Measurements from ENCODE around the gene RSBN1L.

The RSBN1L gene

DNA sequence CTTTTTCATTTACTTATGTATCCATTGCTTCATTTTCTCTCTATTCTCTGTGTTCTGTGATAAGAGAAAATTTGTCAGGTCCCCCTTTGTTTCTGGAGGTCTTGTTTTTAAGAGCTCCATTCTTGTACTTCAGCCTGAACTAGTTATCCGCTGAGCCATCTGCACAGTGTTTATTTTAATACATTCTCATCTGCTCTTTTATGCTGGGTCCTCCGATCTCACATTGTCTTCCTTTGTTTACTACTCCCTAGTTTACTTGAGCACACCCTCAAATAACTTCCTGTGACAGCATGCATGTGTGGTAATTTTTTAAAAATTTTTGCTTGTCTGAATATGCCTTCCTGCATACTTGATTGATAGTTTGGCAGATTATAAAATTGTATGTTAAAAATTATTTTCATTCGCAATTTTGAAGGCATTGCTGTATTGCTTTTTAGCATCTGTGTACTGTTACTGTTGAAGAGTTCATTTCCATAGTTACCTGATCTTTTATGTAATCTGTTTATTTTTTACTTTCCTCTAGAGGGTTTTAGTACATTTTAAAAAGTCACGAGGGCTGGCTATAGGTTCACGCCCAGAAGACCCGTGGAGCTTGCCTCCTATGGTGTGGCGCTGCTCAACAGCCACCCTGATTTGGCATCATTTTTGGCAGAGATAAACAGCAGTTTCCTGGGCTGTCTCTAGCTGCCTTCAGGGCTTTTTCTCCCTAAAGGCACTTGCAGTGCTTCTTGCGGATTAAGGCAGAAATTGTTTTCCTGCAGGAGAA is 31.9 kb downstream of the RSBN1L start:
- no peak for DNase-seq (ENCODE audit: low read depth in 2 of 2, low spot score in 1 of 2)

DNA sequence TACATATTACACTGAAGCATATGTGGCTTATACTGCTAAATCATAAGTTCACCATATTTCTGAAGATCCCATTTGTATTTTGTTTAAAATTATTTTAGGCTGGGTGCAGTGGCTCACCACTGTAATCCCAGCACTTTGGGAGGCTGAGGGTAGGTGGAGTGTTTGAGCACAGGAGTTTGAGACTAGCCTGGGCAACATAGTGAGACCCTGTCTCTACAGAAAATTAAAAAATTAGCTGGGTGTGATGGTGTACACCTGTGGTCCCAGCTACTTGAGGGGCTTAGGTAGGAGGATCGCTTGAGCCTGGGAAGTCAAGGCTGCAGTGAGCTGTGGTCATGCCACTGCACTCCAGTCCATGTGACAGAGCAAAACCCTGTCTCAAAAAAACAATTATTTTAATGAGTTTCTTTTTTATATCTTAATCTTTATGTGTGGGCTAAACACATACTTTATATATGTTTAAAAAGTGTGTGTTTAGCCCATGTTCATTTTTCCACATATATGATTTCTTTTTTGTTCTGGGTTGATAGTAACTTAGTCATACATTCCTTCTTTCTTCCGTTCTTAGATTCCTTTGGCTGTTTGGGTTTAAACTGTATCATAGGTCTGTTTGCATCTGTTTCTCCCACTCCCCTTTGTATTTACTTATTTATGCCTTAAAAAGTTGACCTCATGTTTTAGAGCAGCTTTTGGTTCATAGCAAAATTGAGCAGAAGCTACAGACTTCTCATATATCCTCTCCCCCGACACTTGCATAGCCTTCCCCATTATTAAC is 33.5 kb downstream of the RSBN1L start:
- no peak for DNase-seq (ENCODE audit: low read depth in 2 of 2, low spot score in 1 of 2)

DNA sequence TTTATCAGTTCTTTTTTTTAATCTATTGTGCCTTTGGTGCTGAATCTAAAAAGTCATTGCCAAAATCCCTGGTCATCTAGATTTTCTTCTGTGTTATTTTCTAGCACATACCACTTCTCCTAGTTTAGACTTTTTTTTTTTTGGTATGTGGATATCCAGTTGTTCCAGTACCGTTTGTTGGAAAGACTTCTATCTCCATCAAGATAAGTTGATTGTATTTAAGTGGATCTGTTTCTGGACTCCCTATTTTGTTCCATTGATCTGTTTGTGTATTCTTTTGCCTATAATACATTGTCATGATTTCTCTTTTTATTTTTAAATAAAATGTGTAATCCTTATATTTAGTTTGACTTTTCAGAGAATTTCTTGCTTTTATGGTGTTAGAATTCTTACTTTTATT is 35.5 kb downstream of the RSBN1L start:
- DNase-seq (ENCODE audit: low read depth in 2 of 2, low spot score in 1 of 2) = no peak

DNA sequence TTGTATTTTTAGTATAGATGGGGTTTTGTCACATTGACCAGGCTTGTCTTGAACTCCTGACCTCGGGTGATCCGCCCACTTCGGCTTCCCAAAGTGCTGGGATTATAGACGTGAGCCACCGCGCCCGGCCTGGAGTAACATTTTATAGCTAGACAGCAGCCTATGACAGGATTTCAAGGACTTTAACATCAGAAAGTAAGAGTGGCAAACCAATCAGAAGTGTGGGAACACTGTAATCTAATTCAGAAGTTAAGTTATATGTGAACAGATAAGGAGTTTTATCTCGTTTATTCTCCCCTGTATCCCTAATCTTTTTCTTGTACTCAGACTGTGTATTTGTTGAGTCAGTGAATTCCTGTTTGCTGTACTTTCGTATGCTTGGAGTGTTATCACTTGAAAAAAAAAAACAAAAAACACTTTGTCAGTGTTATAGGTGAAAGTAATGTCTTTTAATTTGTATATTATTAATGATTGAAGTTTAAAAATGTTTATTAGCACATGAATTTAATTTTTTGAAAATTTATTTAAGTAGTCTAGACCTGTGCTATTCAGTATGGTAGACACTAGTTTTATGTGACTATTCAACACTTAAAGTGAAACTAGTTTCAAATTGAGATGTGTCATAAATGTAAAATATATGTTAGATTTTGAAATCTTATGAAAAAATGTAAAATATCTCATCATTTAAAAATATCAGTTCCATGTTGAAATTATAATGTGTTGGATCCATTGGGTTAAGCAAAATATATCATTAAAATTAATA is 38.6 kb downstream of the RSBN1L start:
- no peak for DNase-seq (ENCODE audit: low read depth in 2 of 2, low spot score in 1 of 2)

DNA sequence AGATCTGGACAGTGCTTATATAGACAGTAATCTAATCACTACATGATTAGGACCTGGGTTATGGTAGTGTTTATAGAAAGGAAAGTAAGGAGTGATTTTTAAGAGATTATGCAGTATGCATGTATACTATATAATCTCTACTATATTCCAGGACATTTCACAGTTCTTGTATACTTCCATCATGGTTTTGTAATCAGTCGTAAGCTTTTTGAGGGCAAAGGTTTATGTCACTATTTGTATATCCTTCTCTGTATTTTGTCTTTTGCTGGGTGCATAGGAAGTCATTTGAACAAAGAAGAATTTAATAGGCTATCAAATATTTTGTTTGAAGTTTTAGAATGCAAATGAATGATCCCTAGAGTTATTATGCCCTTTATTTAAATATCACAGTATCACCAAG is 39.2 kb downstream of the RSBN1L start:
- no peak for DNase-seq (ENCODE audit: low read depth in 2 of 2, low spot score in 1 of 2)

DNA sequence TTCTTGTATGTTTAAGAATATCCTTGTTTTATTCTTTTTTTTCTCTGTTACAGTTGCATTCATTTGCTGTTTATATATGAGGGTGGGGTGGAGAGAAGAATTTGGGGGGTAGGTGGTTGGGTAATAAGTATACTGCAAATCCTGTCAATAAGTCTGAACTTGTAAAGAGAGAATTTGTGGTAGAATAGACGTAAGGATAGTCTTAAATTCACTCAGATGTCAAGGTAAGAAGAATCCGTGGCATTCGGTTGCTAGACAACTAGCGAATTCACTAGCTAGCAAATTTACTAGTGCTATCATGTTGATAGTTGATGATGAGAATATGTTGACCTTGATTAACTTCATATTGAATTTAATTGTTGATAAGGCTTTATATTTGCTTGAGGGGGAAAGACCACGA is 40.7 kb downstream of the RSBN1L start:
- no peak for DNase-seq (ENCODE audit: low read depth in 2 of 2, low spot score in 1 of 2)

DNA sequence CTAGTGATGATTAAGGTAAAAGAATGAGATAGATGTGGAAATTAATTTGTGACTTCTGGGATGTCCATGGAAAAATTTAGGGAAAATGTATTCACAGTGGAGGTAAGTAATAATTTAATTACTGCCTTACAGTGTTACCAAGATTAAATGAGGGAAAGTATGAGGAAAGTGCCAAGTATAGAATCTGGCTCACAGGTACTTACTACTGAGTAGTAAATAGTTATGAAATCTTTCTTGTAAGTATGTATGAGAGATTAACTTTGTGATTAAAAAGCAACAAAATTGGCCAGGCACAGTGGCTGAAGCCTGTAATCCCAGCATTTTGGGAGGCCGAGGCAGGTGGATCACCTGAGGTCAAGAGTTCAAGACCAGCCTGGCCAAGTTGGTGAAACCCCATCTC is 42.1 kb downstream of the RSBN1L start:
- no peak for DNase-seq (ENCODE audit: low read depth in 2 of 2, low spot score in 1 of 2)

DNA sequence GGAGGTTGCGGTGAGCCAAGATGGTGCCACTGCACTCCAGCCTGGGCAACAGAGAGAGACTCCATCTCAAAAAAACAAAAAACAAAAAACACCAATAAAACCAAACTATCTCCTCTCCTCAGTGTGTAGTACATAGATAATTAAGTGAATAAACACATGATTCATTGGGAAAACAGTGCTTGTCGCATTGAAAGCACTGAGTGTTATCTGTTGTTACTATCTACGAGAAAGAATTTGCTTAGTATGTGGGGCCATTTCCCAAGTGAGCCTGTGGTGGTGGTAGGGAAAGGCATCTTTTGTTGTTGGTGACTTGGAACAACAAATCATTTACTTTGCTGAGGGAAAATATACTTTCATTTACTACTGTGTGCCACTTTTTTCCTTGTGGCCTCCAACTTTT is 42.6 kb downstream of the RSBN1L start:
- no peak for DNase-seq (ENCODE audit: low read depth in 2 of 2, low spot score in 1 of 2)

DNA sequence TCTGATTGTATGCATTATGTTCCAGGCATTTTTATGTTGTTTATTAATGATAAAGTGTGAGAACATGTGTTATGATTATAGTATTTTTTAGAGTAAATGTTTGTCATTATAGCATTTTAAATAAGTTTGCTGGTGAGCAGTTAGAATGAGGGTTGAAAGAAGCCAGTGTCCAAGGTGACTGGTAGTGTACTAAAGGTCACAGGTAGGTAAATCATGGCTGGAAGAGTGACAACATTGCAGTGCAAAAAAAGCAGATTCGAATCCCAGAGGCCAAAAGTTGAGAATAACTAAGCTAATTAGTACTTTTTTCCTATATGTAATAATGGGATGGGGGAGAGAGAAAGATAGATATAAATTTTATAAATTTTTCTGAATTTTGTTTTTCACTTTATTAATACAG is 44.0 kb downstream of the RSBN1L start:
- DNase-seq (ENCODE audit: low read depth in 2 of 2, low spot score in 1 of 2) = no peak

DNA sequence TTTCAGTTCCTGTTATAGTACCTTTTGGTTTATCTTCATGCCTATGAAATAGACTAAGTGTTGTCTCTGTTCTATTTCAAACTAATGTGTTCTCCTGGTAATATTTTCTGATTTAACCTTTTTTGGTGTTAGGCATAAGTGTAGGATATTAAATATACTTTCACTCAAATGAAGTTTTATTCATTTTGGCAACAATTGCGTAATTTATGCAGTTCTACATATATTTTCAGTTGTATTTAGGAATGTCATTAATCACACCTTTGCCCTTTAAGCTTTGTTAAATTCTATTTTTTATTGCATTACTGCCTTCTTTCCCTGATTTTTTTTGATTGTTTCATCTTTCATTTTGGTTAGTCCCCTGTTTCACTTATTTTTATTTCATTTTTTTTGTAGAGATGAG is 47.3 kb downstream of the RSBN1L start:
- no peak for DNase-seq (ENCODE audit: low read depth in 2 of 2, low spot score in 1 of 2)

DNA sequence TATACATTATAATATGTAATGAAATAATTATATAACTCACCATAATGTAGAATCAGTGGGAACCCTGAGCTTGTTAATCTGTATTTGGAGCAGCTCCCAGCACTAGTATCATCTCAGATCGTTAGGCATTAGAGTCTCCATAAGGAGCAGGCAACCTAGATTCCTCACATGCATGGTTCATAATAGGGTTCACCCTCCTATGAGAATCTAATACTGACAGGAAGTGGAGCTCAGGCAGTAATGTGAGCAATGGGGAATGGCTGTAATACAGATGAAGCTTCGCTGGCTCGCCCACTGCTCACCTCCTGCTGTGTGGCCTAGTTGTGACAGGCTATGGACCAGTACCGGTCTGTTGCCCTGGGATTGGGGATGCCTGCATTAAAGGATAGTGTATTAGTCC is 49.5 kb downstream of the RSBN1L start:
- no peak for DNase-seq (ENCODE audit: low read depth in 2 of 2, low spot score in 1 of 2)

DNA sequence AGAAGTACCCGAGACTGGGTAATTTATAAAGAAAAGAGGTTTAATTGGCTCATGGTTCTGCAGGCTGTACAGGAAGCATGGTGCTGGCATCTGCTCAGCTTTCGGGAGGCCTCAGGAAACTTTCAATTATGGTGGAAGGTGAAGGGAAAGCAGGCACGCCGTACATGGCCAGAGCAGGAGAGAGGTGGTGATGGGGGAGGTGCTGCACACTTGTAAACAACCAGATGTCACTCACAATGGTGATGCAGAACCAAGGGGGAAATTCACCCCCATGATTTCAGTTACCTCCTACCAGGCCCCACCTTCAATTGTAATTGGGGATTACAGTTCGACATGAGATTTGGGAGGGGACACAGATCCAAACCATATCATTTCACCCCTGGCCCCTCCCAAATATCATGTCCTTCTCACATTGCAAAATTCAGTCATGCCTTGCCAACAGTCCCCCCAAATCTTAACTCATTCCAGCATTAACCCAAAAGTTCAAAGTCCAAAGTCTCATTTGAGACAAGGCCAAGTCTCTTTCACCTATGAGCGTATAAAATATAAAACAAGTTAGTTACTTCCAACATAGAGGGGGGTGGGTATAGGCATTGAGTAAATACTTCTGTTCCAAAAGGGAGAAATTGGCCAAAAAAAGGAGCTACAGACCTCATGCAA is 50.0 kb downstream of the RSBN1L start:
- no peak for DNase-seq (ENCODE audit: low read depth in 2 of 2, low spot score in 1 of 2)

DNA sequence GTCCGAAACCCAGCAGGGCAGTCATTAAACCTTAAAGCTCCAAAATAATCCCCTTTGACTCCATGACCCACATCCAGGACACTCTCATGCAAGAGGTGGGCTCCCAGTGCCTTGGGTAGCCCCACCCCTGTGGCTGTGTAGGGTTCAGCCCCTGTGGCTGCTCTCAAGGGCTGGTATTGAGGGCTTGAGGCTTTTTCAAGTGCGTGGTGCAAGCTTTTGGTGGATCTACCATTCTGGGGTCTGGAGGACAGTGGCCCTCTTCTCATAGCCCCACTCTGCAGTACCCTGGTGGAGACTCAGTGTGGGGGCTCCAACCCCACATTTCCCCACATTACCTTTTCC is 50.5 kb downstream of the RSBN1L start:
- DNase-seq (ENCODE audit: low read depth in 2 of 2, low spot score in 1 of 2) = no peak

DNA sequence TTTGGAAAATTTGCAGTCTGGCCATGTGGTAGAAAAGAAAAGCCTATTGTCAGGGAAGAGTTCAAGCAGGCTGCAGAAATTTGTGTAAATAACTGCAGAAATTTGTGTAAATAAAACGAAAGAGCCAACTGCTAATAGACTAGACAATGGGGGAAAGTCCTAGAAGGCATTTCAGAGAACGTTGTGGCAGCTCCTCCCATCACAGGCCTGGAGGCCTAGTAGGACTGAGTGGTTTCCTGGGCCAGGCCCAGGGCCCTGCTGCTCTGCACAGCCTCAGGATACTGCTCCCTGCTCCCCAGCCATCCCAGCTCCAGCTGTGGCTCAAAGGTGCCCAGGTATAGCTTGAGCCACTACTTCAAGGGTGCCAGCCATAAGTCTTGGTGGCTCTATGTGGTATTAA is 50.9 kb downstream of the RSBN1L start:
- no peak for DNase-seq (ENCODE audit: low read depth in 2 of 2, low spot score in 1 of 2)

DNA sequence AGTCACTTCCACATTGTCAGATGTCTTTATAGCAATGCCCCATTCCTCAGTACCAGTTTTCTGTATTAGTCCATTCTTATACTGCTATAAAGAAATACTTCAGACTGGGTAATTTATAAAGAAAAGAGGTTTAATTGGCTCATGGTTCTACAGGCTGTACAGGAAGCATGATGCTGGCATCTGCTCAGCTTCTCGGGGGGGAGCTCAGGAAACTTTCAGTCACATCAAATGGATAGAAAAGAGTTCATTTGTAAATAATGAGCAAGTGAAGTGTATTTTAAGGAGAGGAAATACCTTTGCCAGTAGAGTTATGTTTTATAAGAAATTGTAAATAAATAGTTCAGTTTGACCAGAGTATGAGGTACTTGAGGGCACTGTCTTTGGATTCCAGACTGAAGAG is 51.5 kb downstream of the RSBN1L start:
- DNase-seq (ENCODE audit: low read depth in 2 of 2, low spot score in 1 of 2) = no peak

DNA sequence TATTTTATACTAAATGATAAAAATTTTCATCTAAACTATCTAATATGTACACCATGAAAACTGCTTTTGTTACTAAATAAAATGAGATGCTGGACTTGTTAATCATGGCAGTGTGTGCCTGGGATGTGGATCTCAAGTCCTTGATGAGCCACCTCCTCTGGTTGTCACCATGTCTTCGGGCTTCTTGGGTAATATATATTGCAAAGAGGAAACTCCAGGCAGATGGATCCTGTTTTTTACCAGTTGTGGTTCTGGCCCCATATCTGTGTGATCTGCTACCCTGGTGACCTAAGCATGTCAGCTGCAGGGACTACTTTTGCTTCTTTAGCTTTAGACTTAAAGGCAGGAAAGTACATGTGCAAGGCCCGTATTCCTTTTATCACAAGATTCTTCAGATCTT is 55.8 kb downstream of the RSBN1L start:
- no peak for DNase-seq (ENCODE audit: low read depth in 2 of 2, low spot score in 1 of 2)

DNA sequence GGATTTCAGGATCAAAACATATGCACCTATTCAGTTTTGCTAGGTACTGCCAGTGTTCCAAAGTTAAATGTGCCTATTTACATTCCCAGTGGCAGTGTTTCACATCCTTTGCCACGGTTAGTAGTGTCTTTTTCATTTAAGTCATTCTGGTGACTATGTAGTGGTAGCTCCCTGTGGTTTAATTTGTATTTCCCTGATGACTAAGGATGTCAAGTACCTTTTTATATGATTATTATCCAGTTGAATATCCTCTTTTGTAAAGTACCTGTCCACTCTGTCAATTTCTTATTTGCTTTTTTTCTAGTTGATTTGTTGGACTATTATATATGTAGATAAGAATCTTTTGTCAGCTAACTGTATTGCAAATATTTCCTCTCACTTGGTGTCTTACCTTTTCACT is 56.9 kb downstream of the RSBN1L start:
- DNase-seq (ENCODE audit: low read depth in 2 of 2, low spot score in 1 of 2) = no peak

DNA sequence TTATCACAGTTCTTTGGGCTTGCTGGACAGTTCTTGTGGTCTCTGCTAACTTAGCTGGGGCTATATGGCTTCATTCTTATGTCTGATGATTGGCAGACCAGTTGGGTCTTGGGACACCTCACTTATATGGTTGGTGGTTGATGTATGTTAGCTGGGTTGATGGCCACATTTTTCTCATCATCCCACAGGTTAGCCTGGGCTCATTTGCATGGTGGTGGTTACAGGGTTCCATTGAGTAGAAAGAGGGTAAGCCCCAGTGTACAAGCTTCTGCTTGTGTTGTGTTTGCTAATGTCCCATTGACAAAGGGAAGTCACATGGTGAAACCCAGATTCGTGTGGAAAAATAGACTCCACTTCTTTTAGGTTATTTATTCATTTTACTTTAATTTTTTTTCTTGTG is 61.3 kb downstream of the RSBN1L start:
- DNase-seq (ENCODE audit: low read depth in 2 of 2, low spot score in 1 of 2) = no peak

DNA sequence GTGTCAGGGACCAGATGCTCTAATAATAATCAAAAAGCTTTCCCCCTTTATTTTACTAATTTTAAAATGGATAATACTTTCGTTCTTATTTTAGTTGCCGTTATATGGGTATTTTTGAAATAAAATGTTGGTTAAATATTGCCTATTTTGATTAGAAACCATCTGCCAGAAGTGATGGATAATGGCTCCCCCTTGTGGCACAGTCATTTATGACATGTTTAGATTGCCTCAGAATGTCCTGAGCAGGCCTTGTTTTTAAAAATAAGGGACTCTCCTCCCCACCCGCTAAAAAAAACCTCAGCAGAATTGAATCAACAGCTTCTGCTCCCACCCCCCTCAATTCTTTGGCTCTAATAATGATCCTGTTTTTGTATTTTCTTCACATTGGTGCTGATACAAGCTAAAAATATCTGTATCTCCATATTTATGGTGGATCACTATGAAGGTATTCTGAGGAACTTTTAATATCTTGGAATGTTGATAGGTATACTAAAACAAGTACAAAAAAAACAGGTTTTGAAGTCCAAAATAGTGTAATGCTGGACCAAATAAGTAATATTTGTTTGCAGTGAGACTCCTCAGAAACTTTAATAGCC is 63.1 kb downstream of the RSBN1L start:
- peak; percentile 48 to 49 for DNase-seq (ENCODE audit: low read depth in 2 of 2, low spot score in 1 of 2)

DNA sequence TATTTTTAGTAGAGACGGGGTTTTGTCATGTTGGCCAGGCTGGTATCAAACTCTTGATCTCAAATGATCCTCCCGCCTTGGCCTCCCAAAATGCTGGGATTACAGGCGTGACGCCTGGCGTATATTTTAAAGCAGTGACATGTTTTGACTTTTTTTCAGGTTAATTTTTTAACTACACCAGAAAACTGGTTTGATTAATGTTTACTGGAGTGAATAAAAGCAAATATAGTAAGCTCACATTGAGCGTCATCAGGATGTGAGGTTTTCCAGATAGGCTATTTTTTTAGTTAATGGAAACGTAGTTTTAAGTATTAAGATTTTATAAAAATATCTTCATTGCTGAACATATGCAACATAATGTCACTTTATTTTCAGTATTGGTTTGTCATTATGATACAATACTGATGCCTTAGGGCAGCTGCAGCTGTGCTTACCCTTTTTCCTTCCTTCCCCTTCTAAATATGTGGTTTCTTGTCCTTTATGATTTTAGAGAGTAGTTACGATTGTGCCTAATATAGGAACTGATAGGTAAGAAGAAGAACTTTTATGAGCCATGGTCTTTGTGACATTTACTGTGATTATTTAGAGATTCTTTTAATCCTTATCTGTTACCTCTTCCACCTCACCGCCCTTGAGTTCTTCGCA is 64.7 kb downstream of the RSBN1L start:
- DNase-seq (ENCODE audit: low read depth in 2 of 2, low spot score in 1 of 2) = no peak

DNA sequence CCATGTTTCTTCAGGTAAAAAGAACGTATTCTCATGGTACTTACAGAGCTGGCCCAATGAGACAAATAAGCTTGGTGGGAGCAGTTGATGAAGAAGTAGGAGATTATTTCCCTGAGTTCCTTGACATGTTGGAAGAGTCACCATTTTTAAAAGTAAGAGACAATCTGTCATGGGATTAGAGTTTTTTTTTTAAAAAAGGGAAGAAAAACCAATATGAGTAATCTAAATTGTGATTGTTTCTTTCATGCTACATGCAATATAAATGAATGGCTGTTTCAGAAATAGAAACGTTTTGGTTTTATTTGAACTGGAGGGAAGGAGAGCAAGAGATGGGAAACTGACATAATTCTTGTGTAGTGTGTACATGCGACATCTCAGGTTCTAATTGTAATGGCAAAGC is 69.2 kb downstream of the RSBN1L start:
- DNase-seq (ENCODE audit: low read depth in 2 of 2, low spot score in 1 of 2) = no peak

All from stimulated activated CD8-positive, alpha-beta memory T cell treated with anti-CD3 and anti-CD28 coated beads, Interleukin-4, amount 100 ng/mL, for 1 hour (primary cell).